Heart left ventricle (tissue), 16 donors: ENCODE results near the gene LYRM1. TPM values are rescaled to one million over a fixed set of nuclear protein-coding genes. Genes with fewer than 3 reads are reported as not detected.

Source experiments
- ATAC-seq, 4 donors: fragments of 200-7000 bp; cut with Tn5 transposase; one replicate each; pipeline ENCODE4 v1.9.1; 2020 to 2022; ENCODE audit warnings: moderate library complexity in 4 of 4, mild to moderate bottlenecking in 3 of 4, moderate number of reproducible peaks in 1 of 4
- DNase-seq, 5 donors: peaks; one replicate each; pipeline ENCODE4 v3.0.0-alpha.2; 2020
- H3K27ac ChIP-seq, 12 donors: fragments of 200-600 bp; sonication (generic) in 4 of 12; one replicate each; pipeline versions ENCODE4 v1.5.0 to v1.8.0; 2016 to 2022; ENCODE audit warnings: mild to moderate bottlenecking in 2 of 12
- H3K27me3 ChIP-seq, 9 donors: fragments of 200-600 bp; sonication (generic) in 2 of 9; one replicate each; pipeline versions ENCODE4 v1.5.1 to v1.8.0; 2016 to 2022; ENCODE audit warnings: mild to moderate bottlenecking in 3 of 9
- H3K36me3 ChIP-seq, 9 donors: fragments of 200-600 bp; sonication (generic) in 2 of 9; one replicate each; pipeline versions ENCODE4 v1.5.0 to v1.8.0; 2018 to 2022; ENCODE audit warnings: mild to moderate bottlenecking in 2 of 9
- H3K4me1 ChIP-seq, 12 donors: fragments of 200-600 bp; sonication (generic) in 4 of 12; one replicate each; pipeline versions ENCODE4 v1.5.0 to v1.8.0; 2016 to 2022; ENCODE audit warnings: mild to moderate bottlenecking in 3 of 12
- H3K4me3 ChIP-seq, 12 donors: fragments of 200-600 bp; sonication (generic) in 4 of 12; one replicate each; pipeline versions ENCODE4 v1.5.0 to v1.8.0; 2017 to 2022; ENCODE audit warnings: mild to moderate bottlenecking in 9 of 12, moderate library complexity in 4 of 12
- H3K9me3 ChIP-seq, 12 donors: fragments of 200-600 bp; sonication (generic) in 4 of 12; one replicate each; pipeline versions ENCODE4 v1.5.0 to v1.8.0; 2016 to 2022; ENCODE audit warnings: mild to moderate bottlenecking in 1 of 12
- POLR2A ChIP-seq, 2 donors: fragments of 450-650 bp; IDR thresholded peaks; one replicate each; pipeline ENCODE4 v1.6.1; 2017; ENCODE audit warnings: antibody characterized with exemption in 2 of 2, mild to moderate bottlenecking in 2 of 2, moderate library complexity in 2 of 2
- WGBS, 4 donors: extraction: QIAGEN DNeasy Blood & Tissue Kit in 2 of 4; methylation state at CpG; one replicate each; pipeline versions ENCODE4 v1.1.5 to v1.1.7; 2013 to 2018; 5-methylcytosine and 5-hydroxymethylcytosine counted together
- intact Hi-C, 10 donors: fragments of 100-400 bp; cut with DNase I; formaldehyde crosslinking; loops; one replicate each; pipeline versions ENCODE4 v1.11.1 to v1.14.2; 2022
- polyA plus RNA-seq, 2 donors: library from polyadenylated mRNA; stranded (reverse); fragments of 200-250 nt; gene quantifications; one replicate each; pipeline ENCODE4 v1.2.3, GENCODE V29; 2013
- total RNA-seq, 9 donors: library from RNA; depleted of rRNA in 2 of 9; stranded (reverse); fragments of >200 nt in 2 of 9; fragmentation: NEBNext Ultra II Directional in 3 of 9; extraction: Animal tissue kit (Norgen Biotek cat#: 25700) in 3 of 9; gene quantifications; one replicate each; pipeline versions ENCODE4 v1.1.0 to v1.2.4, GENCODE V29; 2016 to 2023
- TF ChIP-seq, protein P1 (sequence below), 12 donors: fragments of 200-600 bp; sonication (generic) in 4 of 12; IDR thresholded peaks; one replicate each; pipeline versions ENCODE4 v1.5.0 to v1.8.0; 2018 to 2022; ENCODE audit warnings: antibody characterized with exemption in 12 of 12, mild to moderate bottlenecking in 5 of 12
- donor health status: ischemic (EF 13 %, LVEDD 7.1; RV severe dilation, severe dysfunction).
- donor health status: healthy with polysubstance abuse.
- donor health status: DM: no; HTN: yes; CAD: no.
- donor health status: DM: no; HTN: no; CAD: no.
- donor health status: ischemic (EF 25% LVEDD 6.9; RV normal size, moderate dysfunction).
- donor health status: ischemic (EF 25% LVEDD 5.7; RV mildly dilated, moderate dysfunction).
- donor health status: healthy.
- donor health status: DM: yes; HTN: yes; CAD: no.
- donor health status: ischemic (EF 35%, LVEDD 5.7; RV mildly dilated, moderate dysfunction).
- donor health status: nonischemic (EF 11% LVEDD 7.7; RV severe dilation, severe dysfunction).
- donor health status: DM: yes; HTN: yes; CAD: no.
- donor health status: PGD.
- donor health status: ischemic (EF 29% LVEDD 5.4; RV normal size, mild dysfunction).
- donor health status: nonischemic (EF 23%, LVEDD 6.1; RV moderate dilation, normal function).

The LYRM1 gene
- total and polyA plus RNA-seq, 11 donors, result 40.2 to 124 (median 55.9) TPM

DNA sequence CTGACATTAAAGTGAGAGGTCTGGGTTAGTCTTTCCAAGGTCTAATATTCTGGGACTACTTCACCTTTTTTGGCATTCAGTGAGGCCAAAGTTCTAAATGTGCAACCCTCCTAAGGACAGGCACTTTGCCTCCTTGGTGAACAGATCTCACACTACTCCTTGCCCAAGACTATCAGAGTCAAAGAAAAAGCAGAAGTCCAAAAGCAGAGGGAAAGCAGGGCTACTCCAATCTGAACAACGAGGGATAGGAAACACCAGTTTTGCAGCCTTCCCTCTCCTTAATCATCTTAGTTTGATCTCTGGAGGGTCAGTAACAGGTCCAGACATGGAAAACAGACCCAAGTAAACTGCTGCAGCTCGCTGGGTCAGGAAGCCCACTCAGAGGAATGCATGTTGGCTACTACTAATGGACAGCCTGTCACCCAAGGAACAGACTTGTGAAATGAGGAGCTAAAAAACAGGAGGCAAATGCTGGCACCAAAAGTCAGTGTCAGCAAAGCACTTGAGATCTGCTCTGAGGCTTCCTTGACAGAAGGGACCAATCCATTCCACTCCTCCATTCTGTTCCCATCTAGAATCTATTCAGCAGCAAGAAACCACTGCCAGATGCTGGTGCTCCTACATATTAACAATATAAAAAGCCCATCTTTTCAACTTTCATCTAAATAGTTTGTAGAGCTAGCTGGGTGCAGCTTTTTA, 30.3 kb upstream of the LYRM1 start:
- Histone ChIP-seq H3K4me3 (no peak overlapping the region), H3K36me3 (peaks cover 0 to 4% (median 0%) of the 10 kb centered on the region in 9 donors), H3K27me3 (no peaks in the 10 kb centered on the region), H3K4me1 (peaks cover 14 to 98% (median 81%) of the 10 kb centered on the region in 12 donors), H3K27ac (peak overlapping the region in 10 of 12 donors; percentile 1 to 85 (median 41)), H3K9me3 (no peaks in the 10 kb centered on the region)
- TF ChIP-seq, protein P1, sequence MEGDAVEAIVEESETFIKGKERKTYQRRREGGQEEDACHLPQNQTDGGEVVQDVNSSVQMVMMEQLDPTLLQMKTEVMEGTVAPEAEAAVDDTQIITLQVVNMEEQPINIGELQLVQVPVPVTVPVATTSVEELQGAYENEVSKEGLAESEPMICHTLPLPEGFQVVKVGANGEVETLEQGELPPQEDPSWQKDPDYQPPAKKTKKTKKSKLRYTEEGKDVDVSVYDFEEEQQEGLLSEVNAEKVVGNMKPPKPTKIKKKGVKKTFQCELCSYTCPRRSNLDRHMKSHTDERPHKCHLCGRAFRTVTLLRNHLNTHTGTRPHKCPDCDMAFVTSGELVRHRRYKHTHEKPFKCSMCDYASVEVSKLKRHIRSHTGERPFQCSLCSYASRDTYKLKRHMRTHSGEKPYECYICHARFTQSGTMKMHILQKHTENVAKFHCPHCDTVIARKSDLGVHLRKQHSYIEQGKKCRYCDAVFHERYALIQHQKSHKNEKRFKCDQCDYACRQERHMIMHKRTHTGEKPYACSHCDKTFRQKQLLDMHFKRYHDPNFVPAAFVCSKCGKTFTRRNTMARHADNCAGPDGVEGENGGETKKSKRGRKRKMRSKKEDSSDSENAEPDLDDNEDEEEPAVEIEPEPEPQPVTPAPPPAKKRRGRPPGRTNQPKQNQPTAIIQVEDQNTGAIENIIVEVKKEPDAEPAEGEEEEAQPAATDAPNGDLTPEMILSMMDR (IDR thresholded peaks at IDR 0.05), result no peak
- no peak for TF ChIP-seq POLR2A (IDR thresholded peaks at IDR 0.05)
- no peak for DNase-seq
- intact Hi-C loops, result no loop called here
- WGBS, 4 donors, result 47 to 66% (median 58%) methylated on average over 2 of the region's 2 CpGs
- ATAC-seq, result no peak

DNA sequence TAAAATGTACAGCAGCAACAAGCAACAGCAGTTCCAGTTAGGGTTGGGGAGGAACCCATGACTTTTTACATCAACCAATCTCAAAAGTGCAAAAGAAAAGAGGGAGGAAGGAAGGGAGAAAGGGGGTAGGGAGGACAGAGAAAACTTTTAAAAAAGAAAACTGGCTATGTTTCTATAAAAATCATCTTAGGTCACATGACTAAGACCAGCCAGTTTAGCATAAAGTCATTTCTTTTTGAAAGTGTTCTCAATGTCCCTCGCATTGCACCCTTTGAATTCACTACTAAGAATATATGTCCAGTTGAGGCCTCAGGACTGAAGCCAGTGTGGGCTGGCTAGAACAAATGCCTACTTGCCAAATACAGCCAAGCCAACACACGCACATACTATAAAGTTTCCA, 29.3 kb upstream of the LYRM1 start:
- H3K27ac ChIP-seq, result peak overlapping the region in 6 of 12 donors; percentile 13 to 85 (median 43)
- intact Hi-C loops, result no loop called here
- H3K4me1 ChIP-seq, result peaks cover 14 to 95% (median 74%) of the 10 kb centered on the region in 12 donors
- no peaks in the 10 kb centered on the region for H3K27me3 ChIP-seq
- H3K4me3 ChIP-seq, result no peak overlapping the region
- 37 to 91% (median 58%) methylated on average over 2 of the region's 2 CpGs for WGBS, 4 donors
- no peaks in the 10 kb centered on the region for H3K9me3 ChIP-seq
- peaks cover 0 to 4% (median 0%) of the 10 kb centered on the region in 9 donors for H3K36me3 ChIP-seq
- no peak for TF ChIP-seq POLR2A (IDR thresholded peaks at IDR 0.05)
- TF ChIP-seq, protein P1 (IDR thresholded peaks at IDR 0.05), result no peak
- ATAC-seq (no peak), DNase-seq (no peak)

DNA sequence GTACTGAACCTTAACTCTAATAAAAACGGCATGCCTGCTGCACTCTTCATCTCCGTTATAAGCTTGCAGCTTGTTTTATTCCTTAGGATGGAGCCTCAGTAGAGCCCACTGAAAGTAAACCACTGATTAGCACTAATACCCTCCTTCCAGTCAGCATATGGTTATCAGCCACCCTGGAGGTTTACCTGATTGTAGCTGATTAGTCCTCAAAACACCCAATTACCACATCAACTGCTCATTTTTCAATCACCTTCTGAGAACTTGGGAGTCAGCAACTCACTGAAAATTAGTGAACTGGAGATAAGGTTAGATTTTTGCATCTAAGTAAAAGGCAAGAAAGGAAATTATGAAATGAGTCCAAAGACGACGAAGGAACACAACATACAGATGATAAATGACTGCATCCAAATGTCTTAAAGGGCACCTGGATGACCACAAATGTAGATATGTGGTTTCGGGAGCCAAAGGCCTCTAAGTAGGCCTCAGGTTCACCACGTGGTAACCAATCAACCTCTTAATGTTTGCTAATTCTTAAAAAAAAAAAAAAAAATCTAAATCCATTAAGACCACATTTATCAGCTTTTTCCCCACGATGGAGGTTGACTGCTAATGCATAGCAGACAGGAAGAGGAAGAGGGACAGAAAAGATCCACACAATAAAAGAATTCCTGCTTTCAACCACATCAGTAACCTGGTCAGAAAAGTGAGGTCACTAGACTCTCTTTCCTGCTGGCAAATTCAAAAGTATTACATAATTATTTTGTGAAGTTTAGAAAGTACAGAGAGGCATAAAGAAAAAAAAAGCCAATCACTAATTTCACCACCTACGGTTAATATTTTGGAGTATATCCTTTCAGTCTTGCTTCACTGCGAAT, 28.4 kb upstream of the LYRM1 start:
- 76 to 86% (median 82%) methylated on average over 9 of the region's 9 CpGs for WGBS, 4 donors
- H3K36me3 ChIP-seq, result peaks cover 0 to 4% (median 0%) of the 10 kb centered on the region in 9 donors
- intact Hi-C loops, result no loop called here
- peaks cover 14 to 87% (median 64%) of the 10 kb centered on the region in 12 donors for H3K4me1 ChIP-seq
- H3K4me3 ChIP-seq, result no peak overlapping the region
- peak overlapping the region in 1 of 12 donors; percentile 27 for H3K27ac ChIP-seq
- DNase-seq (no peak), ATAC-seq (no peak)
- H3K27me3 ChIP-seq, result no peaks in the 10 kb centered on the region
- no peaks in the 10 kb centered on the region for H3K9me3 ChIP-seq
- TF ChIP-seq, protein P1 (IDR thresholded peaks at IDR 0.05), result no peak
- TF ChIP-seq POLR2A (IDR thresholded peaks at IDR 0.05), result no peak

DNA sequence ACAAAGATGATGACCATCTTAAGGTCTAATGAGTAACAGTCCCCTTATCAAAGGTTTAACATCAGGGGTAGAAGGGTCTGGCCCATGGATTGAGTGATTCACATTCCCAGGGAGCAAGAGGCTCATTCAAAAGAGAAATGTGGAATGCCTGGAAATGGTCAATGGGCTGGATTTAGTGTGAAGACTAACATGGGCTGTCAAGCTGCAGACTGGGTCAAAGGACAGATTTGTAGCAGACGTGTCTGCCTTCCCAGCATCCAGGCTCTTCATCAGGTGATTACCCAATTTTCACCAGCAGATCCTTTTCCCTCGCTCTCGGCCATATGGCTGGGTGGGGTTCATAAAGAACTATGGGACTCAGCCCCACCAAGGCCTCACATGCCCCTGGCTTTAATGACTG, 27.2 kb upstream of the LYRM1 start:
- DNase-seq (no peak), ATAC-seq (no peak)
- Histone ChIP-seq H3K9me3 (no peaks in the 10 kb centered on the region), H3K27ac (peak overlapping the region in 1 of 12 donors; percentile 11), H3K27me3 (no peaks in the 10 kb centered on the region), H3K4me1 (peaks cover 14 to 87% (median 58%) of the 10 kb centered on the region in 12 donors), H3K4me3 (no peak overlapping the region), H3K36me3 (peaks cover 0 to 4% (median 0%) of the 10 kb centered on the region in 9 donors)
- intact Hi-C loops, result no loop called here
- TF ChIP-seq, protein P1 (IDR thresholded peaks at IDR 0.05), result no peak
- TF ChIP-seq POLR2A (IDR thresholded peaks at IDR 0.05), result no peak
- 87 to 97% (median 94%) methylated on average over 3 of the region's 3 CpGs for WGBS, 4 donors
